ENCODE data around the gene GAL3ST2. TPM values are rescaled to one million over a fixed set of nuclear protein-coding genes. Genes with fewer than 3 reads are reported as not detected.
A peak's percentile ranks its signal among the peaks of the same experiment; 100 is the strongest.

GAL3ST2 gene
- total and polyA plus RNA-seq, 2 of the 8 experiments (the other 6 are each of a cell fraction or from before 2014, with no cell fraction given), result not detected

GRCh38 chr2:241812730-241813643 is 36.4 kb downstream of the GAL3ST2 start:
- Histone ChIP-seq H3K4me2 (ENCODE audit: insufficient read depth in 1 of 2, low read depth in 2 of 2, low read length in 2 of 2) (no peak overlapping the region), H2BK12ac (ENCODE audit: low read depth, low read length) (peak overlapping the region; percentile 12; the same call in 1 of the 2 replicates), H3K14ac (ENCODE audit: insufficient read length) (no peak overlapping the region), H3K79me1 (ENCODE audit: low read depth, low read length) (no peaks in the 10 kb centered on the region), H4K8ac (ENCODE audit: extremely low read depth, insufficient read depth, low read length) (no peak overlapping the region), H3K27me3 (replicated peaks in 1 of 4; ENCODE audit: control insufficient read depth in 3 of 4, extremely low read depth in 1 of 4, insufficient read depth in 3 of 4, low read length in 3 of 4) (no peaks in the 10 kb centered on the region; a peak in 3 of 7 replicates), H2AK5ac (ENCODE audit: low read depth, low read length) (no peak overlapping the region), H2BK20ac (ENCODE audit: low read length) (no peak overlapping the region), H3K36me3 (ENCODE audit: control insufficient read depth in 2 of 4, insufficient read depth in 4 of 4, low read length in 3 of 4) (no peaks in the 10 kb centered on the region), H3K56ac (replicated peaks; ENCODE audit: insufficient read length, low read depth, low read length) (no peak overlapping the region), H4K20me1 (replicated peaks in 1 of 2; ENCODE audit: control insufficient read depth in 1 of 2, insufficient read depth in 2 of 2, low read length in 2 of 2) (no peaks in the 10 kb centered on the region), H3K9ac (replicated peaks in 1 of 4; ENCODE audit: extremely low read depth in 1 of 4, low read depth in 3 of 4, low read length in 3 of 4) (no peak overlapping the region; a peak in 1 of 7 replicates), H3K18ac (ENCODE audit: extremely low read depth, low read length) (no peak overlapping the region), H3K4ac (replicated peaks; ENCODE audit: insufficient read length, low read depth, low read length) (no peak overlapping the region), H3K4me3 (ENCODE audit: extremely low read depth in 1 of 4, insufficient read depth in 2 of 4, low read depth in 3 of 4, low read length in 4 of 4) (no peak overlapping the region), H4K91ac (replicated peaks; ENCODE audit: insufficient read length, low read length) (no peak overlapping the region), H2BK120ac (replicated peaks; ENCODE audit: low read depth, low read length) (no peak overlapping the region), H3K9me3 (ENCODE audit: insufficient read depth in 2 of 2, low read depth in 1 of 2, low read length in 1 of 2) (no peaks in the 10 kb centered on the region), H2AFZ (ENCODE audit: low read length) (no peak overlapping the region), H4K5ac (ENCODE audit: insufficient read length, low read depth, low read length) (no peak overlapping the region), H3K27ac (ENCODE audit: low read depth, low read length) (no peak overlapping the region), H3K23me2 (ENCODE audit: low read depth, low read length) (no peaks in the 10 kb centered on the region), H3K4me1 (replicated peaks in 1 of 4; ENCODE audit: control insufficient read depth in 3 of 4, insufficient read depth in 4 of 4, low read length in 3 of 4) (peaks cover 0 to 9% (median 4%) of the 10 kb centered on the region in 4 experiments; a peak in 5 of 7 replicates), H2BK15ac (ENCODE audit: low read length) (peak overlapping the region; percentile 46; the same call in 1 of the 2 replicates), H3K79me2 (ENCODE audit: control insufficient read depth in 1 of 2, insufficient read depth in 2 of 2, low read length in 2 of 2) (no peaks in the 10 kb centered on the region), H2BK5ac (ENCODE audit: low read depth, low read length) (no peak overlapping the region), H3K23ac (ENCODE audit: insufficient read length) (no peak overlapping the region)
- DNase-seq (ENCODE audit: low read depth in 1 of 2, low spot score in 2 of 2) (no peak), FAIRE-seq (no peak)
- ChIA-PET CTCF (ENCODE audit: partially characterized antibody) (interaction anchor here (0.6 to 1.8 kb wide), 3 partner anchors 14 to 65 kb away, joined by 3 to 6 read pairs (median 3); no protein-coding TSS in a partner anchor), POLR2A (ENCODE audit: partially characterized antibody) (interaction anchor here (1.2 kb wide), 1 partner anchor 8 kb away, joined by 3 read pairs; no protein-coding TSS in a partner anchor)
- 83% methylated on average over 40 of the region's 40 CpGs; no CpG with 5 or more reads in 1 of the 2 experiments for WGBS, 2 experiments (ENCODE audit: extremely low coverage in 1 of 2, insufficient coverage in 1 of 2, insufficient read length in 1 of 2, insufficient replicate concordance in 2 of 2, low coverage in 1 of 2, low lambda C conversion rate in 2 of 2, missing lambda C conversion rate in 1 of 2)
- TF ChIP-seq JUND (IDR thresholded peaks at IDR 0.05; ENCODE audit: low read length), result no peak
- TF ChIP-seq HDAC2 (IDR thresholded peaks at IDR 0.05; ENCODE audit: borderline replicate concordance in 1 of 2, low read depth in 2 of 2, low read length in 2 of 2), result no peak
- TF ChIP-seq BRCA1 (IDR thresholded peaks at IDR 0.05; ENCODE audit: low read depth, low read length), result no peak
- no peak for TF ChIP-seq YY1 (IDR thresholded peaks at IDR 0.05; ENCODE audit: low read depth, low read length)
- TF ChIP-seq RAD21 (IDR thresholded peaks at IDR 0.05 in 1 of 2, conservative IDR thresholded peaks at IDR 0.05 in 1 of 2; ENCODE audit: low read depth in 2 of 2, low read length in 2 of 2), result no peak
- TF ChIP-seq NANOG (IDR thresholded peaks at IDR 0.05; ENCODE audit: insufficient read depth, low read depth, low read length, poor library complexity, severe bottlenecking), result no peak
- TF ChIP-seq POU5F1 (IDR thresholded peaks at IDR 0.05; ENCODE audit: low read depth, low read length), result no peak
- TF ChIP-seq SUZ12 (IDR thresholded peaks at IDR 0.05; ENCODE audit: low read length), result no peak
- no peak for TF ChIP-seq PHF8 (conservative IDR thresholded peaks at IDR 0.05; ENCODE audit: low read depth, low read length)

Measured in H1 (cell line).